Endothelial cell of hepatic sinusoid (primary cell): Measurements from ENCODE around the gene EIF2S1.
"Not testable (repeated sequence)": the region's sequence is repeated elsewhere in the genome, so short reads cannot be mapped to it uniquely, and the experiment has no call there.

ENCODE experiments used
- in situ Hi-C: cut with HindIII; loops from 2 replicates; pipeline ENCODE4 v1.10.0; 2017; ENCODE audit warnings: low sequenced_read_pairs

Gene EIF2S1

GRCh38 chr14:67359775-67360469 lies at the start of gene EIF2S1, which contains the start of gene ATP6V1D:
Gene EIF2S1 (plus strand): TSS chr14:67360328. CDS start chr14:67364768, 4,440 bp downstream.
Gene ATP6V1D (minus strand): TSS chr14:67359804. CDS start chr14:67359698, 106 bp downstream.
- in situ Hi-C loops: no loop called here

- in situ Hi-C loops: no loop called here
These were observed 48.3 kb upstream of the EIF2S1 start for GRCh38 chr14:67311868-67312267.

- in situ Hi-C loops: no loop called here
These were observed 47.0 kb upstream of the EIF2S1 start for GRCh38 chr14:67313153-67313552.

DNA sequence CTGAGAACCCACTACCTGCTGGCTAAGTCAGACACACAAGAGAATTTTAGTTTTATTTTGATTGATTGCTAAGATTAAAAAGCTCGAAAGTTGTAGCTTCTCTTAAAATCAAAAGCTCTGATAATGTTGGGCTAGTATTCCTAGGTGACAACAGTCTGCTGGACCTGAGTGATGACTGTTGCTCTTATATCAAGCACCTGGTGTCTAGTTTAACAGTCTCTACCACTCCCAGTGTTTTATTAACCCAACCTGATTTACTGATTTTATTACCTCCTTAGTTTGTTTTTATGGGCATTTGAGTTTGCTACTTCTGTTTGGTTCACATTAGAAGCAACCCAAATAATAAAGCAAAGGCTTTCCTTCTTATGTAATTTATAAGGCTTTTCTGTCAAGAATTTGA lies 42.3 kb upstream of the EIF2S1 start:
- in situ Hi-C loops: no loop called here

DNA sequence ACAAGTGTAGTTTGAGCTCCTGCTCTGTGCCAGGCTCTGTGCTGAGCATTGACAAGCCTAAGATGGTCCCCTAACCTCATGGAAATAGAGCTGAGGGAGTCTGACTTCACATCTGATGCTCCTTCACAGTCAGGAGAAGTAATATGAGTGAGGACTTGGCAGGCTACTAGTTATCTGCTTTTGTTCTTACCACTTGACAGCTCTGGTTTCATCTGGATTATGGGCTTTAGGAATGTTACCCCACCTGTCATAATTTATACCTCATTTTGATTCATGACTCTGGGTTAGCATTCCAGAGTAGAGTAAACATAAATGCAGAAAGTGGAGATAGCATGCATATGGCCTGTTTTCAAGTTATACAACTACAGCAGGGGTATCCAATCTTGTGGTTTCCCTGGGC lies 41.0 kb upstream of the EIF2S1 start:
- in situ Hi-C loops: no loop called here

DNA sequence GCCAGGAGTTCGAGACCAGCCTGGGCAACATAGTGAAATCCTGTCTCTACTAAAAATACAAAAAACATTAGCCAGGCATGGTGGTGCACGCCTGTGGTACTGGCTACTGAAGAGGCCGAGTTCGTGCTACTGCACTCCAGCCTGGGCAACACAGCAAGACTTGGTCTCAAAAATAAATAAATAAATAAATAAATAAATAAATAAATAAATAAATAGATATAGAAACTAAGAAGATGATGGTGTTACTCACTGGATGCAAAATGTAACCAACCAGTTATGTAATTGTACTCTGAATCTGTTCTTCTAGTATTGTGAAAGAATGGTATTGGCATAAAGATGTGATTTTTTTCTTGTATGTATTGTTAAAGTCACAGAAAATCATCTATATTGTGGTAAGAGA lies 30.5 kb upstream of the EIF2S1 start:
- in situ Hi-C loops: not testable (repeated sequence)

GRCh38 chr14:67331368-67332125 lies 28.6 kb upstream of the EIF2S1 start:
- in situ Hi-C loops: no loop called here

DNA sequence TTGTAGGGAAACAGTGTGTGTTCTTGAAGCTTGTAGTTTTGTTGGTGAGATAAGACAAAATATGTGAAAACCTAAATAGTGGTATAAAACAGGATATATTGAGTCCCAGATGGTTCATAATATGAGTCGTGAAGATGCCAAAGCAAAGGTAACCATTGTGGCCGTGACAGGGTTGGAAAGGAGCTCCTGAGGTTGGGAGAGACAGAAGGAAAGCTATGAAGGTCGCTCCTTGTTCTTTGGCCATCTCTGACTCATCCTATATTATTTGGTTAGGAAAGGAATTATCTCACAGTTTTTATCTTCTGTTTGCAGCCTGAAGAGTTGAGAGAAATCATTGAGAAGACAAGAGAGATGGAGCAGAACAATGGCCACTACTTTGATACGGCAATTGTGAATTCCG lies 27.7 kb upstream of the EIF2S1 start:
- in situ Hi-C loops: no loop called here

DNA sequence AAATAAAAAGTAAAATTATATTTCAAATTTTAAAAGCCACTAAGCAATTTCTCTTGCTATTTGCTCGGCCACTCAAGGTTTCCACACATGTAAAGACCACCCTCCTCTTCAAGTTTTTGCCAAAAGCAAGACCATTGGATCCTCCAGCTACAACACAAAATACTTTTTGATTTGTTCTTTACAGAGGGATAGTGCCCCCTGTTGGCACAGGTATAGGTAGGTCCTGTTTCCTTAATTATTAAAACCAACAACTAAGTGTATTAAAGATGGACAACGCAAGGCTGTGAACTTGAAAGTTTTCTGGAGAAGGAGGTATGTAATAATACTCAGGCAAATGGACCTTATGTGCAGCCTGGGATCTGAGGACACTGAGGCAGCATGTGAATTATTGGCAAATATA lies 24.3 kb upstream of the EIF2S1 start:
- in situ Hi-C loops: no loop called here

GRCh38 chr14:67341231-67341630 lies 18.9 kb upstream of the EIF2S1 start:
- in situ Hi-C loops: not testable (repeated sequence)

- in situ Hi-C loops: no loop called here
These were observed 16.4 kb upstream of the EIF2S1 start for GRCh38 chr14:67343601-67344230.

DNA sequence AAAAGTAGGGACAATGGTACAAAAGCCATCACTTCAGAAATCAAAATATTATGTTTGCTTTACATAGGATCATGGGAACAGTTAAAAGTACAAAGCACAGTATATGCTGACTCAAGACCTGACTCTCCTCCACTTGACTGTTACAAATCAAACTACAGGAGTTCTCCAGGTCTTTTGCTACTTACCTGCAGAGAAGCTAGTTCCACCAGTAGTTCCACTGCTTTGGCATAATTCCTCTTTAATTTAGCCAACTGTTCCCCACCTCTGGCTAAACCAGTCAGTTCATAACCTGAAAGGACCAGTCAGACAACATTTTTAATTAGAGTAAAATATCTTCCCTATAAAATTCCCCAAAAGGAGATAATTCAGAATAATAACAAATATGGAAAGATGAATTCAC lies 14.5 kb upstream of the EIF2S1 start:
- in situ Hi-C loops: no loop called here

DNA sequence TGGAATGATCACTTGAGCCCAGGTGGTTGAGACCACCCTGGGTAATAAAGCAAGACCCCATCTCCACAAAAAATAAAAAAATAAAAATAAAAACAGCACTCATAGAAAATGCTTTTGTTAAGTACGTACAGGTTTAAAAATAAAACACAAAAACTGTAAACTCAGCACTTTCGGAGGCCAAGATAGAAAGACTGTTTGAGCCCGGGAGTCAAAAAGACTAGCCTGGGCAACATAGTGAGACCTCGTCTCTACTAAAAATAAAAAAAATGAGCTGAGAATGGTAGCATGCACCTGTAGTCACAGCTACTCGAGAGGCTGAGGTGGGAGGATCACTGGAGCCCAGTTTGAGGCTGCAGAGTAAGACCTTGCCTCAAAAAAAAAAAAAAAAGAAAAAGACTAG lies 8.1 kb upstream of the EIF2S1 start:
- in situ Hi-C loops: no loop called here

- in situ Hi-C loops: no loop called here
These were observed 2.8 kb upstream of the EIF2S1 start for GRCh38 chr14:67357186-67357968.

- in situ Hi-C loops: no loop called here
These were observed 2.2 kb upstream of the EIF2S1 start for GRCh38 chr14:67357969-67358354.

- in situ Hi-C loops: no loop called here
These were observed 979 bp upstream of the EIF2S1 start for GRCh38 chr14:67358924-67359774.

DNA sequence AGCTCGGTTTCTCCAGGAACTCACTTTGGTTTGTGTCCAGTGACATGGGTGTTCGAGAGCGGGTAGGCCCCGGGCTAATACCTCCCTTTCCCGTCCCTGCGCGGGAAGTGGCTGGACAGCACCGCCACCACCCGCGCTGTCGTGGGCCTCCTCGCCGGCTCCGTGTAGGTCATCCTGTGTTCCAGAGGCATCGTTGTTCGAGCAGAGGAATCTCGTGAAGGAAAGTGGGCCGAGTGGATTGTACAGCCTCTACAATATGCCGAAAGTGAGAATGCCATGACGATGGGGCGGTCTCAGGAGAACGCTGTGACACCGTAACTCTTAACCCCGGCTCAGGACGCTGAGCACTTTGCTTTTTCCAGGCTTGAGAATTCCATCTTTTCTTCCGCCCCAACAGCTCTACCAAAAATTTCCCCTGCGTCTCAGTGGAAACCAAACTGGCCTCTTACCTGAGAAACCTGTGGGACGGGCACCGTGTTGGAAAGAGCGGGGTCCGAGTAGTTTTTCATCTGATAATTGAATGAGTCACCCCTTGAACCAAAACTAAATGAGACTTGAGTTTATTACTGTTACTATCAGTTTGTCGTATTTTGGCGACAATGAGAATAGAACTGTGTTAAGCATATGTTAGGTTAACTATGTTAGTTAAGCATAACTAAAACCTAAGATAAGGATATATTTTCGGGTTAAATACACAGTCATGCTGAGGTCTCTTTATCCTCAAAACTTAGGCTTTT lies 510 bp downstream of the EIF2S1 start:
- in situ Hi-C loops: no loop called here

GRCh38 chr14:67365476-67365875 lies 5.3 kb downstream of the EIF2S1 start:
- in situ Hi-C loops: no loop called here

- in situ Hi-C loops: no loop called here
These were observed 10.7 kb downstream of the EIF2S1 start for GRCh38 chr14:67370830-67371229.
